Measurements from ENCODE around the gene WFDC11. TPM values are rescaled to one million over a fixed set of nuclear protein-coding genes. Genes with fewer than 3 reads are reported as not detected.

Gene WFDC11
- total RNA-seq, 1 experiment from 2014 or later, result not detected

DNA sequence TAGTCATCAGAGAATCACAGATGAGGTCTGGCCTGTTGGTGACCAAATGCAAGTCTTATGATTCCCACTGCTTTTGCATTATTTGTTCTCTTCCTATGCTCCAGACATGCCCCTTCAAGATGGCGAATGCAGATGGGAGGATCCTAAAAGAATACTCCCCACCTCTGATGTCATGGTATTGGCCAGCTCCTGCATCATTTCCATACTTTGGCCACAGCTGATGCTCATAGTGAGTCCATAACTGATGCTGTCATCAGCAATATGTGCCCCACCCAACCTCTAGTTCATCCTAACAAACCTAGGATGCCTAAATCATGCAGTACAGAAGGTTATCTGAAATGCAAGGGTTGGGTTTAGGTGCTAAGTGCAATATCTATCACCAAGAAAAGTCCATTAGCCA is 33.5 kb downstream of the WFDC11 start:
- ChIA-PET CTCF (no interaction called here), POLR2A (no interaction called here), RAD21 (ENCODE audit: low non-redundant PET in 1 of 2, low total read pairs in 2 of 2, uncharacterized antibody in 2 of 2, unreplicated experiment in 2 of 2) (no interaction called here)
- Histone ChIP-seq H3K4me1 (ENCODE audit: control insufficient read depth in 1 of 2, insufficient read depth in 2 of 2, low read length in 2 of 2) (no peaks in the 10 kb centered on the region), H3K36me3 (ENCODE audit: control insufficient read depth in 1 of 2, insufficient read depth in 2 of 2, low read length in 2 of 2) (no peaks in the 10 kb centered on the region), H3K9me3 (ENCODE audit: control insufficient read depth in 1 of 2, insufficient read depth in 1 of 2, low read depth in 1 of 2, low read length in 2 of 2) (no peaks in the 10 kb centered on the region), H3K27ac (ENCODE audit: low read depth, low read length) (no peak overlapping the region), H3K4me2 (ENCODE audit: low read length) (no peak overlapping the region), H3K27me3 (ENCODE audit: insufficient read depth, low read length) (no peaks in the 10 kb centered on the region), H3K4me3 (replicated peaks in 1 of 2; ENCODE audit: low read depth in 1 of 2, low read length in 2 of 2) (no peak overlapping the region), H2AFZ (ENCODE audit: low read depth, low read length, poor library complexity, severe bottlenecking) (no peak overlapping the region), H3K79me2 (ENCODE audit: insufficient read depth, low read length) (no peaks in the 10 kb centered on the region), H3K9ac (ENCODE audit: low read length) (no peak overlapping the region), H3K9me2 (ENCODE audit: insufficient read depth) (no peaks in the 10 kb centered on the region), H4K20me1 (ENCODE audit: insufficient read depth) (no peaks in the 10 kb centered on the region)
- intact Hi-C loops (cut with micrococcal nuclease), result no loop called here
- no TSS peak for BruUV-seq (replicated peaks)
- TF ChIP-seq ELF1 (IDR thresholded peaks at IDR 0.05; ENCODE audit: borderline replicate concordance, low read depth) (no peak), ZFX (IDR thresholded peaks at IDR 0.05) (no peak), SP1 (IDR thresholded peaks at IDR 0.05; ENCODE audit: low read depth) (no peak), ZNF274 (IDR thresholded peaks at IDR 0.05; ENCODE audit: low read depth, low read length) (no peak), EGR1 (IDR thresholded peaks at IDR 0.05; ENCODE audit: low read depth) (no peak), JUND (IDR thresholded peaks at IDR 0.05) (no peak), SIN3A (IDR thresholded peaks at IDR 0.05; ENCODE audit: low read depth) (no peak), CEBPB (IDR thresholded peaks at IDR 0.05; ENCODE audit: low read depth) (no peak), YY1 (IDR thresholded peaks at IDR 0.05; ENCODE audit: extremely low read depth, insufficient replicate concordance, low read depth, low read length) (no peak), RAD21 (IDR thresholded peaks at IDR 0.05; ENCODE audit: low read depth) (no peak), ZBTB33 (IDR thresholded peaks at IDR 0.05; ENCODE audit: extremely low read depth, insufficient replicate concordance, low read length) (no peak), POLR2A (IDR thresholded peaks at IDR 0.05; ENCODE audit: borderline replicate concordance, extremely low read depth, insufficient read depth, insufficient read length) (no peak), POLR2AphosphoS5 (IDR thresholded peaks at IDR 0.05; ENCODE audit: low read depth, low read length) (no peak), CBX3 (IDR thresholded peaks at IDR 0.05; ENCODE audit: low read depth) (no peak)
- TF ChIP-seq, protein P1, sequence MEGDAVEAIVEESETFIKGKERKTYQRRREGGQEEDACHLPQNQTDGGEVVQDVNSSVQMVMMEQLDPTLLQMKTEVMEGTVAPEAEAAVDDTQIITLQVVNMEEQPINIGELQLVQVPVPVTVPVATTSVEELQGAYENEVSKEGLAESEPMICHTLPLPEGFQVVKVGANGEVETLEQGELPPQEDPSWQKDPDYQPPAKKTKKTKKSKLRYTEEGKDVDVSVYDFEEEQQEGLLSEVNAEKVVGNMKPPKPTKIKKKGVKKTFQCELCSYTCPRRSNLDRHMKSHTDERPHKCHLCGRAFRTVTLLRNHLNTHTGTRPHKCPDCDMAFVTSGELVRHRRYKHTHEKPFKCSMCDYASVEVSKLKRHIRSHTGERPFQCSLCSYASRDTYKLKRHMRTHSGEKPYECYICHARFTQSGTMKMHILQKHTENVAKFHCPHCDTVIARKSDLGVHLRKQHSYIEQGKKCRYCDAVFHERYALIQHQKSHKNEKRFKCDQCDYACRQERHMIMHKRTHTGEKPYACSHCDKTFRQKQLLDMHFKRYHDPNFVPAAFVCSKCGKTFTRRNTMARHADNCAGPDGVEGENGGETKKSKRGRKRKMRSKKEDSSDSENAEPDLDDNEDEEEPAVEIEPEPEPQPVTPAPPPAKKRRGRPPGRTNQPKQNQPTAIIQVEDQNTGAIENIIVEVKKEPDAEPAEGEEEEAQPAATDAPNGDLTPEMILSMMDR (IDR thresholded peaks at IDR 0.05 in 2 of 3, conservative IDR thresholded peaks at IDR 0.05 in 1 of 3; ENCODE audit: borderline replicate concordance in 1 of 3, insufficient read depth in 1 of 3, low read depth in 2 of 3, low read length in 2 of 3), result no peak
- TF ChIP-seq, protein P2, sequence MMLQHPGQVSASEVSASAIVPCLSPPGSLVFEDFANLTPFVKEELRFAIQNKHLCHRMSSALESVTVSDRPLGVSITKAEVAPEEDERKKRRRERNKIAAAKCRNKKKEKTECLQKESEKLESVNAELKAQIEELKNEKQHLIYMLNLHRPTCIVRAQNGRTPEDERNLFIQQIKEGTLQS (IDR thresholded peaks at IDR 0.05), result no peak
- DNase-seq (ENCODE audit: low read depth, low spot score), result no peak
- no peak for ATAC-seq

All from HCT116 (cell line).